NB4 (cell line): Measurements from ENCODE around the gene AFF3.
"Not testable (repeated sequence)": the region's sequence is repeated elsewhere in the genome, so short reads cannot be mapped to it uniquely, and the experiment has no call there.

Experiments
- CTCF ChIP-seq: IDR thresholded peaks from one replicate; pipeline ENCODE4 v1.5.1; 2012; ENCODE audit warnings: low read depth, low read length
- POLR2A ChIP-seq: IDR thresholded peaks from 2 replicates; pipeline ENCODE4 v1.6.1; 2011; ENCODE audit warnings: mild to moderate bottlenecking; ENCODE audit not compliant: insufficient read length; ENCODE audit errors: extremely low read depth

- not testable (repeated sequence) for TF ChIP-seq CTCF, POLR2A
Observed at GRCh38 chr2:100083421-100084216, 58.8 kb downstream of the AFF3 start.
